HCT116 (cell line): ENCODE results near the gene NUDT9.

ENCODE experiments used
- CEBPB ChIP-seq: IDR thresholded peaks from 2 replicates; pipeline ENCODE4 v1.6.1; 2012; ENCODE audit warnings: low read depth
- EZH2 ChIP-seq: fragments of 200-600 bp; sonication (generic); IDR thresholded peaks from 2 replicates; pipeline ENCODE4 v1.6.1; 2017; ENCODE audit warnings: antibody characterized with exemption, mixed run types
- EZH2phosphoT487 ChIP-seq: fragments of 200-600 bp; IDR thresholded peaks from 2 replicates; pipeline ENCODE4 v1.6.1; 2018; ENCODE audit warnings: antibody characterized with exemption, borderline replicate concordance
- MAX ChIP-seq: IDR thresholded peaks from 2 replicates; pipeline ENCODE4 v1.6.1; 2012
- POLR2A ChIP-seq: IDR thresholded peaks from 2 replicates; pipeline ENCODE4 v1.7.0; 2011; ENCODE audit warnings: borderline replicate concordance; ENCODE audit not compliant: insufficient read depth, insufficient read length; ENCODE audit errors: extremely low read depth
- POLR2AphosphoS5 ChIP-seq: IDR thresholded peaks from 2 replicates; pipeline ENCODE4 v1.6.1; 2011; ENCODE audit warnings: mild to moderate bottlenecking, low read depth, low read length, moderate library complexity
- REST ChIP-seq: IDR thresholded peaks from 2 replicates; pipeline ENCODE4 v1.6.1; 2012; ENCODE audit warnings: low read depth
- SIN3A ChIP-seq: IDR thresholded peaks from 2 replicates; pipeline ENCODE4 v1.6.1; 2012; ENCODE audit warnings: low read depth
- SP1 ChIP-seq: IDR thresholded peaks from 2 replicates; pipeline ENCODE4 v1.6.1; 2012; ENCODE audit warnings: low read depth
- TCF7L2 ChIP-seq: IDR thresholded peaks from 2 replicates; pipeline ENCODE4 v1.7.0; 2011; ENCODE audit warnings: borderline replicate concordance, inconsistent platforms; ENCODE audit not compliant: insufficient read depth, insufficient read length; ENCODE audit errors: extremely low read depth
- YY1 ChIP-seq: IDR thresholded peaks from 2 replicates; pipeline ENCODE4 v1.6.1; 2011; ENCODE audit warnings: low read length, low read depth, moderate library complexity, mild to moderate bottlenecking; ENCODE audit not compliant: insufficient replicate concordance; ENCODE audit errors: extremely low read depth
- TF ChIP-seq, protein P1 (sequence below), 3 experiments: fragments of 200-600 bp in 1 of 3; sonication (generic) in 1 of 3; IDR thresholded peaks in 2 of 3; conservative IDR thresholded peaks in 1 of 3; 2 replicates each; pipeline ENCODE4 v1.5.1; 2012 to 2017; ENCODE audit warnings: low read depth in 2 of 3, low read length in 2 of 3, antibody characterized with exemption in 1 of 3, borderline replicate concordance in 1 of 3, control low read depth in 1 of 3, mild to moderate bottlenecking in 1 of 3, mixed read lengths in 1 of 3, mixed run types in 1 of 3, moderate library complexity in 1 of 3; ENCODE audit not compliant: insufficient read depth in 1 of 3
- TF ChIP-seq, protein P2 (sequence below): IDR thresholded peaks from 2 replicates; pipeline ENCODE4 v1.6.1; 2011; ENCODE audit warnings: mild to moderate bottlenecking, low read length, moderate library complexity; ENCODE audit not compliant: insufficient replicate concordance; ENCODE audit errors: extremely low read depth

- TF ChIP-seq MAX (no peak), POLR2A (no peak), EZH2 (no peak), EZH2phosphoT487 (no peak), CEBPB (no peak), SP1 (no peak), REST (no peak), POLR2AphosphoS5 (no peak), TCF7L2 (no peak), SIN3A (no peak), YY1 (no peak)
- TF ChIP-seq, protein P1, sequence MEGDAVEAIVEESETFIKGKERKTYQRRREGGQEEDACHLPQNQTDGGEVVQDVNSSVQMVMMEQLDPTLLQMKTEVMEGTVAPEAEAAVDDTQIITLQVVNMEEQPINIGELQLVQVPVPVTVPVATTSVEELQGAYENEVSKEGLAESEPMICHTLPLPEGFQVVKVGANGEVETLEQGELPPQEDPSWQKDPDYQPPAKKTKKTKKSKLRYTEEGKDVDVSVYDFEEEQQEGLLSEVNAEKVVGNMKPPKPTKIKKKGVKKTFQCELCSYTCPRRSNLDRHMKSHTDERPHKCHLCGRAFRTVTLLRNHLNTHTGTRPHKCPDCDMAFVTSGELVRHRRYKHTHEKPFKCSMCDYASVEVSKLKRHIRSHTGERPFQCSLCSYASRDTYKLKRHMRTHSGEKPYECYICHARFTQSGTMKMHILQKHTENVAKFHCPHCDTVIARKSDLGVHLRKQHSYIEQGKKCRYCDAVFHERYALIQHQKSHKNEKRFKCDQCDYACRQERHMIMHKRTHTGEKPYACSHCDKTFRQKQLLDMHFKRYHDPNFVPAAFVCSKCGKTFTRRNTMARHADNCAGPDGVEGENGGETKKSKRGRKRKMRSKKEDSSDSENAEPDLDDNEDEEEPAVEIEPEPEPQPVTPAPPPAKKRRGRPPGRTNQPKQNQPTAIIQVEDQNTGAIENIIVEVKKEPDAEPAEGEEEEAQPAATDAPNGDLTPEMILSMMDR (IDR thresholded peaks at IDR 0.05 in 2 of 3, conservative IDR thresholded peaks at IDR 0.05 in 1 of 3; ENCODE audit: borderline replicate concordance in 1 of 3, insufficient read depth in 1 of 3, low read depth in 2 of 3, low read length in 2 of 3): no peak
- TF ChIP-seq, protein P2, sequence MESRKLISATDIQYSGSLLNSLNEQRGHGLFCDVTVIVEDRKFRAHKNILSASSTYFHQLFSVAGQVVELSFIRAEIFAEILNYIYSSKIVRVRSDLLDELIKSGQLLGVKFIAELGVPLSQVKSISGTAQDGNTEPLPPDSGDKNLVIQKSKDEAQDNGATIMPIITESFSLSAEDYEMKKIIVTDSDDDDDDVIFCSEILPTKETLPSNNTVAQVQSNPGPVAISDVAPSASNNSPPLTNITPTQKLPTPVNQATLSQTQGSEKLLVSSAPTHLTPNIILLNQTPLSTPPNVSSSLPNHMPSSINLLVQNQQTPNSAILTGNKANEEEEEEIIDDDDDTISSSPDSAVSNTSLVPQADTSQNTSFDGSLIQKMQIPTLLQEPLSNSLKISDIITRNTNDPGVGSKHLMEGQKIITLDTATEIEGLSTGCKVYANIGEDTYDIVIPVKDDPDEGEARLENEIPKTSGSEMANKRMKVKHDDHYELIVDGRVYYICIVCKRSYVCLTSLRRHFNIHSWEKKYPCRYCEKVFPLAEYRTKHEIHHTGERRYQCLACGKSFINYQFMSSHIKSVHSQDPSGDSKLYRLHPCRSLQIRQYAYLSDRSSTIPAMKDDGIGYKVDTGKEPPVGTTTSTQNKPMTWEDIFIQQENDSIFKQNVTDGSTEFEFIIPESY: no peak
Measured at GRCh38 chr4:87388901-87389300, 33.5 kb upstream of the NUDT9 start.
